ENCODE measurements around the gene GIPC3. TPM values are rescaled to one million over a fixed set of nuclear protein-coding genes. Genes with fewer than 3 reads are reported as not detected.

The GIPC3 gene
- total RNA-seq, 2 experiments from 2014 or later: 0.26 to 0.31 TPM

DNA sequence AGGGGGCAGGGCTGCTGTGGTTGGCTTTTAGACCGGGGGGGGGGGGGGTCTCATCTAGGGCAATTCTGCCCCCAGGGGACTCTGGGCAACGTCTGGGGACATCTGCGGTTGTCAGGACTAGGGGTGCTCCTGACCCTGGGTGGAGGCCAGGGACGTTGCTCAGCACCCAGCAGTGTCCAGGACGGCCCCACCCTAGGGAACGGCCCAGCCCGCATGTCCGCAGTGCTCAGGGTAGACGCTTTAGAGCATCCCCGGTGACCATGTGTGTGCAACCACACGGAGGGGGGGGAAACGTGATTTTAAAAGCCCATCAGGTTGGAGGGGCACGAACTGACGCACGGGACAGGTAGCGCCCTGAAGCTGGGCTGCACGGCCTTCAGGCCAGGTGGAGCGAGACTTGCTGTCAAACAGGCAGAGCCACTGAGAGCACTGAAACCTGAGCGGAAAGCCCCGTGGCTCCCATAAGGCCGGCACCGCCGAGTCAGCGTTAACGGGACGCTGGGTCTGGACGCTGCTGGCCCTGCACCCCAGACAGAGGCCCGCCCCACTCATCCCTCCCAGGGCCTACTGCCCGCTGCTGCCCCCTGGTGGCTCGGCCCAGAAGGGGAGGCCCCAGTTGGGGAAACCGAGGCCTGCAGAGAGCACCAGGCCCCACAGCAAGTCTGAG is 33.0 kb downstream of the GIPC3 start:
- H3K4me1 Mint-ChIP-seq (ENCODE audit: low read depth): peaks cover 12% of the 10 kb centered on the region
- POLR2A ChIA-PET: no interaction called here
- CTCF ChIA-PET: interaction anchor here (0.7 to 2.2 kb wide), 4 partner anchors 9 to 73 kb away, joined by 3 to 5 read pairs (median 4); partner anchors contain the start of gene GIPC3
- H3K36me3 Mint-ChIP-seq (ENCODE audit: low read depth): peaks cover 12% of the 10 kb centered on the region
- ATAC-seq (peak; percentile 43), DNase-seq (peak; percentile 49)
- H3K27ac Mint-ChIP-seq: no peak overlapping the region
- no peaks in the 10 kb centered on the region for H3K9me3 Mint-ChIP-seq (ENCODE audit: insufficient read depth)
- no peaks in the 10 kb centered on the region for H3K27me3 Mint-ChIP-seq (ENCODE audit: low read depth)
- no peak overlapping the region for H3K4me3 Mint-ChIP-seq

DNA sequence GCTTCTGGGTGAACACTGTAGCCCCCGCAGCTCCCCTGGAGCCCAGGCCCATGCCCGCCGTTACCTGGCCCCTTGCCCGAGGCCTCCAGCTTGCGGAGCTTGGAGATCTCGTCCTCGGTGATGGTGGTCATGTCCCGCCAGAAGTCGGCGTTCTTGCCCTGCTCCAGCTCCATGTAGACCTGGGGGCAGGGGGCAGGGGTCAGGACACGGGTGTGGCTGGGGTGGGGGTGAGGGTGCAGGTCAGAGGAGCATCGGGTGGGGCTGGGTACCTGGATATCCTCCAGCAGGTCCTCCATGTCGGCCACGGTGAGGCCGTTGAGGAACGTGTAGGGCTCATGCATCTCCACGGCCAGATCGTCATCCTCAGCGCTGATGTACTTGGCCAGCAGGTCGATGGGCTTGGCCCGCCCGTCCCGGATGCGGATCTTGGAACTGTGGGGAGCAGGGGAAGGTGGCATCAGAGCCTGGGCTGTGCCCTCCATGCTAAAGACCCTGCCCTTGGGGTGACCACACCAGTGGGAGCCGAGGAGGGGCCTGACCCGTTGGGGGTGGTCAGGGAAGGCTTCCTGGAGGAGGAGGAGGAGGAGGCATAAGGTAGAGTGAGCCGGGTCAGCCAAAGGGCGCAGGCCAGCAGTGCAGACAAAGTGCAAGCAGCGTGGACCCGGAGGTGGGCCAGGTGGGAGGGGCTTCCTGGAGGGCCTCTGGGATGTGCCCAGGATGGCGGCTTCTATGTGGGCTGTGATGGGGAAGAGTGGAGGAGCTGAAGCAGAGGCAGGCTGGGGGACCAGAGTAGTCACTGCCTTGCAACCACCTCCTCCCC is 33.7 kb downstream of the GIPC3 start:
- ATAC-seq: no peak
- POLR2A ChIA-PET: interaction anchor here (0.7 kb wide), 1 partner anchor 71 kb away, joined by 3 read pairs; no protein-coding TSS in a partner anchor
- peaks cover 10% of the 10 kb centered on the region for H3K36me3 Mint-ChIP-seq (ENCODE audit: low read depth)

GRCh38 chr19:3619631-3620012 is 34.3 kb downstream of the GIPC3 start:
- H3K27ac Mint-ChIP-seq: no peak overlapping the region
- CTCF ChIA-PET: interaction anchor here (1.5 to 2.2 kb wide), 2 partner anchors 11 to 75 kb away, joined by 5 read pairs; no protein-coding TSS in a partner anchor

More for the DNA sequence above, 33.7 kb downstream of the GIPC3 start:
- Mint-ChIP-seq H3K4me3 (no peak overlapping the region), H3K9me3 (ENCODE audit: insufficient read depth) (no peaks in the 10 kb centered on the region), H3K27me3 (ENCODE audit: low read depth) (no peaks in the 10 kb centered on the region), H3K27ac (no peak overlapping the region), H3K4me1 (ENCODE audit: low read depth) (peaks cover 13% of the 10 kb centered on the region)
- no peak for DNase-seq
- CTCF ChIA-PET: interaction anchor here (0.9 to 2.2 kb wide), 4 partner anchors 9 to 74 kb away, joined by 3 to 5 read pairs (median 5); partner anchors contain the start of gene GIPC3

DNA sequence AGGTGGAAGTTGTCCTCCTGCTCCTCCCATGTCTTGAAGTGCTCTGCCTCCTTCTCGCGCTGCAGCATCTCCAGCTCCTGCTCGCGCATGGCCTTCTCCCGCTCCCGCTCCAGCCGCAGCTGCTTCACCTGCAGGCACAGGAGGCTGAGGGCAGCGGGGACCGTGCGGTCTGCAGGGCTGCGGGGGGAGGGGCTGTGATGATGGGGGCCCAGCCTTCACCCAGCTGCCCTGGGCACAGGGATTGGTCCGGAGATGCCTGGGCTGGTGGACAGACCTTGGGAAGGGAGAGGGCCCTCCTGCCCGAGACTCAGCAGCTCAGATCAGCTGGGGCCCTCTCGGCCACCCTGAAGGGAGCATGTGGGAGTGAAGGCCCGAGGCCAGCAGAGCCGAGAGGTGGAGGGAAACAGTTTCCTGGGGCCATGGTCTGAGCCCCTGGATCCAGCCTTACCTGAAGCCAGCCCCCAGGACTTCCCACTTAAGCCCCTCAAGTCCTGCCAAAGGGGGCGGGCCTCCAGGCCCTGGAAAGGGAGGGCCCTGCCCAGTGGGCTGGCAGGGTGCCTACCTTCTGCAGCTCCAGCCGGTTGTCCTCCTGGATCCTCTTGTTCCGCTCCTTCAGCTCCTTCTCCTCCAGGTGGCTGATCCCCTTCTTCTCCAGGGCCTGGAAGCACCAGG is 35.0 kb downstream of the GIPC3 start:
- POLR2A ChIA-PET: interaction anchor here (0.5 to 1.1 kb wide), 2 partner anchors 10 to 241 kb away, joined by 3 to 4 read pairs; no protein-coding TSS in a partner anchor

More at GRCh38 chr19:3619631-3620012, 34.3 kb downstream of the GIPC3 start:
- Mint-ChIP-seq H3K27me3 (ENCODE audit: low read depth) (no peaks in the 10 kb centered on the region), H3K36me3 (ENCODE audit: low read depth) (peaks cover 10% of the 10 kb centered on the region), H3K9me3 (ENCODE audit: insufficient read depth) (no peaks in the 10 kb centered on the region), H3K4me3 (no peak overlapping the region), H3K4me1 (ENCODE audit: low read depth) (peaks cover 19% of the 10 kb centered on the region)
- ATAC-seq: no peak
- DNase-seq: no peak
- POLR2A ChIA-PET: interaction anchor here (0.5 to 1.1 kb wide), 2 partner anchors 10 to 241 kb away, joined by 3 to 4 read pairs; no protein-coding TSS in a partner anchor

DNA sequence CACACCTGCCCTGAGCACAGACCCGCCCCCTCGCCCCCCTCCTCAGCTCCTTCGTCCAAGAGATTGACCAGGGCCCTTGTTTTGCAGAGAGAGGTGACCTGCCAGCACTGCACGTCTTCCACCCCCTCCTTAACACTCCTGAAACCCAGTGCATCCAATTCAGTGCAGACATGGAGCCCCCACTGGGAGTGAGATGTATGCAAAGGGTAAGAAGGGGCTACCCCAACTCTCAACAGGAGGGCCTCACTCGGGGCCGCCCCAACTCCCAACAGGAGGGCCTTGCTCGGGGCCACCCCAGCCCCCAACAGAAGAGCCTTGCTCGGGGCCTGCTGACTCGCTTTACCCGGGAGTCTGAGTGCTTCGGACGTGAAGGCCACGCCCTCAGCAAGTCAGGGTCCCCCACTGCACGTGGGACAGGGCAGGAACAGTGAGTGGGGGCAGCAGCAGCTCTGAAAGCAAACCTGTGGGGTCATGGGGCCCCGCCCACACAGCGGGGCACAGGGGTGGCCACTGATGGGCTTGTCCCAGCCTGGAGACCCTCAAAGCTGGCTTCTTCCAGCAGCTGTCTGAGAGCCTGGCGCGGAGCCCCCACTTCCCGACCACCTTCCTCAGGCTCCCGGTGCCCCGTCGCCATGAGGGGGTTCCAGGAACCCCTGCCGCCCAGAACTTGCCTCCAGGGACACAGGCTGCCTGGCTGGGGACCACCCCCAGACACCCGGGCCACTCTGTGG is 35.7 kb downstream of the GIPC3 start:
- Mint-ChIP-seq H3K36me3 (ENCODE audit: low read depth) (peaks cover 10% of the 10 kb centered on the region), H3K4me1 (ENCODE audit: low read depth) (peaks cover 32% of the 10 kb centered on the region), H3K9me3 (ENCODE audit: insufficient read depth) (no peaks in the 10 kb centered on the region), H3K4me3 (no peak overlapping the region), H3K27ac (no peak overlapping the region), H3K27me3 (ENCODE audit: low read depth) (no peaks in the 10 kb centered on the region)
- no peak for DNase-seq
- ATAC-seq: no peak
- ChIA-PET POLR2A (interaction anchor here (1.1 kb wide), 1 partner anchor 11 kb away, joined by 4 read pairs; no protein-coding TSS in a partner anchor), CTCF (interaction anchor here (1.4 to 1.7 kb wide), 2 partner anchors 16 to 76 kb away, joined by 3 to 5 read pairs; no protein-coding TSS in a partner anchor)

More for the DNA sequence above, 35.0 kb downstream of the GIPC3 start:
- Mint-ChIP-seq H3K27me3 (ENCODE audit: low read depth) (no peaks in the 10 kb centered on the region), H3K4me3 (no peak overlapping the region), H3K36me3 (ENCODE audit: low read depth) (peaks cover 10% of the 10 kb centered on the region), H3K4me1 (ENCODE audit: low read depth) (peaks cover 24% of the 10 kb centered on the region), H3K9me3 (ENCODE audit: insufficient read depth) (no peaks in the 10 kb centered on the region), H3K27ac (no peak overlapping the region)
- CTCF ChIA-PET: interaction anchor here (1.4 to 2.2 kb wide), 4 partner anchors 12 to 75 kb away, joined by 3 to 5 read pairs (median 5); no protein-coding TSS in a partner anchor
- ATAC-seq (no peak), DNase-seq (no peak)

DNA sequence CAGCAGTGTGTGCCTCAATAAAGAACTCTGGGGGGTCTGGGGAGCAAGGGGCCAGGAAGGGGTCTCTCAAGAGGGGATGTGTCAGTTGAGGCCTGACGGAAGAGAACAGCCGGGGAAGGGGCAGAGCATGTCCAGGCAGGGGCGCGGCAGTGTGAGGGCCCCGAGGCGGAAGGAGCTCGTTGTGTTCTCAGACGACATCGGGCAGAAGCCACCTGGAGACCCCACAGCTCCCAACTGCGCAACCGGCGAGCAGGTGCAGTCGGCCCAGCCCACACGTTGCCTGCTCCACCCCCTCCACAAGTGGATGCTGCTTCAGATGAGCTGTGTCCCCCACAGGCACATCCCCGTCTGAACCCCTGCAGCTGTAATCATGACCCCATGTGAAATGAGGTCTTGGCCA is 36.4 kb downstream of the GIPC3 start:
- Mint-ChIP-seq H3K27me3 (ENCODE audit: low read depth) (no peaks in the 10 kb centered on the region), H3K4me1 (ENCODE audit: low read depth) (peaks cover 36% of the 10 kb centered on the region), H3K27ac (no peak overlapping the region), H3K9me3 (ENCODE audit: insufficient read depth) (no peaks in the 10 kb centered on the region), H3K4me3 (no peak overlapping the region), H3K36me3 (ENCODE audit: low read depth) (peaks cover 10% of the 10 kb centered on the region)
- ChIA-PET POLR2A (no interaction called here), CTCF (interaction anchor here (1.4 to 1.7 kb wide), 2 partner anchors 17 to 77 kb away, joined by 3 to 5 read pairs; no protein-coding TSS in a partner anchor)
- DNase-seq (no peak), ATAC-seq (no peak)

DNA sequence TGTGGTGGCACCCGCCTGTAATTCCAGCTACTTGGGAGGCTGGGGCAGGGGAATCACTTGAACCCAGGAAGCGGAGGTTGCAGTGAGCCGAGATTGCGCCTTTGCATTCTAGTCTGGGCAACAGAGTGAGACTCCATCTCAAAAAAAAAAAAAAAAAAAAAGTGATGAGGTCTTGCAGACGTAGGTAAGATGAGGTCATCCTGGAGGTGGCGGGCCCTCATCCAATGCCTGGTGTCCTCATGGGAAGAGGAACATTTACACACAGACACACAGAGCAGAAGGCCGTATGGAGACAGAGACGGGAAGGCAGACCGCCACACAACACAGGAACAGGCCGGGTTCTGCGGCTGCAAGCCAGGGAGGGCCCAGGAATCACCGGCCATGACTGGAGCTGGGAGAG is 36.9 kb downstream of the GIPC3 start:
- H3K4me1 Mint-ChIP-seq (ENCODE audit: low read depth): peaks cover 39% of the 10 kb centered on the region
- ATAC-seq: no peak
- H3K27ac Mint-ChIP-seq: no peak overlapping the region
- H3K27me3 Mint-ChIP-seq (ENCODE audit: low read depth): no peaks in the 10 kb centered on the region
- ChIA-PET POLR2A (no interaction called here), CTCF (no interaction called here)
- DNase-seq: no peak
- no peaks in the 10 kb centered on the region for H3K9me3 Mint-ChIP-seq (ENCODE audit: insufficient read depth)
- H3K4me3 Mint-ChIP-seq: no peak overlapping the region
- H3K36me3 Mint-ChIP-seq (ENCODE audit: low read depth): peaks cover 10% of the 10 kb centered on the region

GRCh38 chr19:3623716-3624115 is 38.4 kb downstream of the GIPC3 start:
- Mint-ChIP-seq H3K4me1 (ENCODE audit: low read depth) (peaks cover 32% of the 10 kb centered on the region), H3K4me3 (no peak overlapping the region), H3K27ac (no peak overlapping the region), H3K9me3 (ENCODE audit: insufficient read depth) (no peaks in the 10 kb centered on the region), H3K27me3 (ENCODE audit: low read depth) (no peaks in the 10 kb centered on the region), H3K36me3 (ENCODE audit: low read depth) (peaks cover 8% of the 10 kb centered on the region)
- ChIA-PET POLR2A (no interaction called here), CTCF (no interaction called here)
- DNase-seq (no peak), ATAC-seq (no peak)

- Mint-ChIP-seq H3K27me3 (ENCODE audit: low read depth) (no peaks in the 10 kb centered on the region), H3K36me3 (ENCODE audit: low read depth) (peaks cover 2% of the 10 kb centered on the region), H3K4me3 (peak overlapping the region; percentile 82), H3K9me3 (ENCODE audit: insufficient read depth) (no peaks in the 10 kb centered on the region), H3K4me1 (ENCODE audit: low read depth) (peaks cover 32% of the 10 kb centered on the region), H3K27ac (peak overlapping the region; percentile 99)
- ATAC-seq: peak; percentile 10
- ChIA-PET POLR2A (no interaction called here), CTCF (no interaction called here)
- no peak for DNase-seq
These were observed 40.8 kb downstream of the GIPC3 start for GRCh38 chr19:3625996-3626472.

DNA sequence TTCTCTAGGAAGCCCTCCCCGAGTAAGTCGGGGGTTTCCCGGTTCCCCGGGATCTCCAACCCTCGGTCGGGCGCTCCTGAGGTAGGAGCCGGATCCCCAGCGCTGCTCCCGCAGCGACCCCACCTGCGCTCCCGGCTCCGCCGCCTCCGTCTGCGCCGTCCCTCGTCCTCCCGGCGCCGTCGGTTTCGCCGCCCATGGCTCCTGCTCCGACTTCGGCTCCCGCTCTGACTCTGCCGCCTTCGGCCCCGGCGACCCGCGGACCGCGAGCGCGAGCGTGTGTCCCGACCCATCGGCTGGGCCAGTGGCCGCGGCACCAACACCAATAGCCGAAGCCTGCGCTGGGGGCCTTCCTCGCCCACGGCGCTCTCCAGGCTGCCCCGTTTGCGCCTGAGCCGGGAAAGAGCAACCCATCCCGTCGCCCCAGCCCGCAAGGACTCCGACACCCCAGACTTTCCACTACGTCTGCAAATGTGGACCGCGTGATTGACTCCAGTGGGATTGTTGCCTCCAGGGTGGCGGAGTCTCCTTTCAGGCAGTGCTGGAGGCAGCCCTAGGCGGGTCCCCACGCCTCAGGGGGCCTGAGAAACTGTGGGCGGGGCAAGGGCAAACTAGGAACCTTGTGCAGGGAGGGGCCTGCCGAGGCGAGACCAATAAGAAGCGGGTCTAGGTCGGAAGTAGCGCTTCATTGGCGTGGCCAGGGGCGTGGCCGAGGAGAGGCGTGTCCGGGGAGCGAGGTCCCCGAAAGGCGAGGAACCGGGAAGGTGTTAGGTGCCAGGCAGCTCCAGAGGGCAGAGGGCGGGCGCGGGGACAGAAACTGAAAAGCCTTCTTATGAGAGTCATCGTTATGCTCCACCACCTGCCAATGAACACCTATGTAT is 41.4 kb downstream of the GIPC3 start, which contains the start of gene CACTIN:
Gene CACTIN (minus strand): TSS at position 318 of the 878 bp plus-strand sequence. CDS start 28 bp downstream, at position 290.
- Mint-ChIP-seq H3K36me3 (ENCODE audit: low read depth) (peaks cover 2% of the 10 kb centered on the region), H3K27me3 (ENCODE audit: low read depth) (no peaks in the 10 kb centered on the region), H3K4me1 (ENCODE audit: low read depth) (peaks cover 32% of the 10 kb centered on the region), H3K9me3 (ENCODE audit: insufficient read depth) (no peaks in the 10 kb centered on the region), H3K27ac (peak within 1 kb of the TSS; percentile 99), H3K4me3 (peak within 1 kb of the TSS; percentile 82)
- POLR2A ChIA-PET: no interaction called here
- ATAC-seq (peak; percentile 97), DNase-seq (peak; percentile 99)
- CTCF ChIA-PET: interaction anchor here (1.1 kb wide), 1 partner anchor 8 kb away, joined by 5 read pairs; no protein-coding TSS in a partner anchor
